GM19025 (cell line): ENCODE data around the gene APBB1IP.
"Not testable (repeated sequence)": the region's sequence is repeated elsewhere in the genome, so short reads cannot be mapped to it uniquely, and the experiment has no call there.

Experiments
- ATAC-seq: cut with Tn5 transposase; IDR thresholded peaks from one replicate; pipeline ENCODE4 v1.9.1; 2021; ENCODE audit warnings: mild to moderate bottlenecking, low read depth, moderate library complexity; ENCODE audit not compliant: unreplicated experiment

Gene APBB1IP

DNA sequence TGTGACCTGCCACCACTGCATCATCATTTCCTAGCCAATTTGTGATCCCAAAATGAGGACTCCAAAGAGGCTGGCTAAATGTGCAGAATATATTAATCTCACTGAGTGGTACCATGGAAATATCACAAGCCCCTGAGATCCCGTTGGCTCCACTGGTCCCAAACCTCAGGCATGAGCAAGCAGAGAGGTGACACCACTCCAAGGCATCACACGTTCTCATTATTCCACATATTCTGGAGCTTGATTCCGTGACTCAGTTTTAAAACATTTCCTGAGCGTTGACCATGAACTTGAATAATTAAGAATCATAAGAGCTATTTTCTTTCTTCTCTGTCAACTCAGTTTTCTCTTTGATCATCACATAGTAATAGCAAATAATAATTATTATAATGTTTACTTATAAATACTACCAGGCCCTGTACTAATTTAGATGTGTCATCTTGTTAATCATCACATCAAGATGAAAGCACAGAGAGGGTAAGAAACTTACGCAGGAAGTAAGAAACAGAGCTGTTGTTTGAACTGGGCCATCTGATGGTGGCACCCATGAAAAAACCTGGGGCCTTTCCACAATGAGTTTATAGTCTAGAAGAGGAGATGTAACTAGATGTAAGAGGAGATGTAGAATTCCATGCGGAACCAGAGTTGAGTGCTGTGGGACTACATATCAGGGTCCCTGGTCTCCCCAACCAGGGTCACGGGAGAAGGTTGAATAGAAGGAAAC lies 3.5 kb downstream of the APBB1IP start:
- no peak for ATAC-seq

GRCh38 chr10:26445411-26446031 lies 7.4 kb downstream of the APBB1IP start:
- no peak for ATAC-seq

DNA sequence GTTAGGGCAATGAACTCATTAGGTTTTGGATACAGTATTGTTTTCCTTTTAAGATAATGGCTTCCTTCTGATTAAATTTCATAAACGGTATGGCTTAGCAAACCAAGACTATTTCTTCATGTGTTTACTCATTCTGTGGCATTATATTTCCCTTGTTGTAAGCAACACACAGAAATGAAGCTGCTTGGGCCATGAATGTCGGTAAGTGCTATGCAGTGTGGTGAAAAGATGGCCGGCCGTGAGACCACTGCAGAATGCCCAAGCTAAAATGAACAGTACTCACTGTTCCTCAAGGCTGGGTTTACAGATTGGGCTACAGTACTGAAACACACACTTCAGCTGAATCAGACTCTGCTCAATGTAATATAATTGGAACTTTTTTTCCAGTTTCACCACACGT lies 8.1 kb downstream of the APBB1IP start:
- ATAC-seq: no peak

GRCh38 chr10:26448292-26448691 lies 10.2 kb downstream of the APBB1IP start:
- ATAC-seq: peak; percentile 17

- peak; percentile 90 for ATAC-seq
Measured at GRCh38 chr10:26448706-26449435, 10.7 kb downstream of the APBB1IP start.

- no peak for ATAC-seq
Measured at GRCh38 chr10:26449726-26450125, 11.6 kb downstream of the APBB1IP start.

DNA sequence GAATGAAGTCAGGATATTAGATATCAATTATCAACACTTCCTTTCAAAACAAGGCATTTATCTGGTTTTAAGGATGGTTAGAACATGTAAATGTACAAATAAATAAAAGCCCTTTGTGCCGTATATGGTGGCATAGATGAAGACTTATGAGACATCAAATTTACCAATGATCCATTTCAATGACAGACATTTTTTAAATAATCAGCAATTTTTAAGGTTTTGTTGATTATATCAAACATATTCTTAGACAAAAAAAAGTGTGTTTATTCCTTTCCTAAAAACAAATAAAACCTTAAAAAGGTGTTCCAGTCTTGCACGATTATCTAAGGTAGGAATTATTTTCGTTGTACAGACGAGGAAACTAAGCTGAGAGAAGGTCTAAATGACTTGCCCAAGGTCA lies 13.8 kb downstream of the APBB1IP start:
- ATAC-seq: no peak

DNA sequence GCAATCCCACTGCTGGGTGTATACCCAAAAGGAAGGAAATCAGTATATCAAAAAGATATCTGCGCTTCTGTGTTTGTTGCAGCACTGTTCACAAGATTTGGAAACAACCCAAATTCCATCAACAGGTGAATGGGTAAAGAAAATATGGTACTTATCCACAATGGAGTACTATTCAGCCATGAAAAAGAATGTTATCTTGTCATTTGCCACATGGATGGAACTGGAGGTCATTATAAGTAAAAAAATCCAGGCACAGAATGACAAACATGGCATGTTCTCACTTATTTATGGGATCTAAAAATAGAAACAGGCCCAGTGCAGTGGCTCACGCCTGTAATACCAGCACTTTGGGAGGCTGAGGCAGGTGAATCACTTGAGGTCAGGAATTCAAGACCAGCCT lies 15.7 kb downstream of the APBB1IP start:
- no peak for ATAC-seq

- ATAC-seq: no peak
Measured at GRCh38 chr10:26454891-26455290, 16.8 kb downstream of the APBB1IP start.

GRCh38 chr10:26455567-26456315 lies 17.6 kb downstream of the APBB1IP start:
- ATAC-seq: no peak

- ATAC-seq: peak; percentile 93
Measured at GRCh38 chr10:26457088-26457487, 18.9 kb downstream of the APBB1IP start.

DNA sequence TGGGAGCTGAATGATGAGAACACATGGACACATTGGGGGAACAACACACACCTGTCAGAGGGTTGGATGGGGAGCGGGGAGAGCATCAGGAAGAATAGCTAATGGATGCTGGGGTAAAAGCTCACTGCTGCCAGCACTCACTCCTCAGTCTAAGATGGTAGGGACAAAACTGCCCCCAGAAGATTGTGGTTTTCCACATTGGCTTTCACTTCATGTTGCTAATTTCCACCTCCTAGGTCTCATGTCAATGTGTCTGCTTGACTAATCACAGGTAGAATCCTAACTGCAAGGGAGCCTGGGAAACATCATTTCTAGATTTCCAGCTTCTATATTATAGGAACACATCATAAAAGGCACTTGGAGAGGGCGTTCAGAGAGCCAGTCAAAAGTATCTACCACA lies 22.6 kb downstream of the APBB1IP start:
- ATAC-seq: no peak

GRCh38 chr10:26463986-26464385 lies 25.8 kb downstream of the APBB1IP start:
- ATAC-seq: no peak

DNA sequence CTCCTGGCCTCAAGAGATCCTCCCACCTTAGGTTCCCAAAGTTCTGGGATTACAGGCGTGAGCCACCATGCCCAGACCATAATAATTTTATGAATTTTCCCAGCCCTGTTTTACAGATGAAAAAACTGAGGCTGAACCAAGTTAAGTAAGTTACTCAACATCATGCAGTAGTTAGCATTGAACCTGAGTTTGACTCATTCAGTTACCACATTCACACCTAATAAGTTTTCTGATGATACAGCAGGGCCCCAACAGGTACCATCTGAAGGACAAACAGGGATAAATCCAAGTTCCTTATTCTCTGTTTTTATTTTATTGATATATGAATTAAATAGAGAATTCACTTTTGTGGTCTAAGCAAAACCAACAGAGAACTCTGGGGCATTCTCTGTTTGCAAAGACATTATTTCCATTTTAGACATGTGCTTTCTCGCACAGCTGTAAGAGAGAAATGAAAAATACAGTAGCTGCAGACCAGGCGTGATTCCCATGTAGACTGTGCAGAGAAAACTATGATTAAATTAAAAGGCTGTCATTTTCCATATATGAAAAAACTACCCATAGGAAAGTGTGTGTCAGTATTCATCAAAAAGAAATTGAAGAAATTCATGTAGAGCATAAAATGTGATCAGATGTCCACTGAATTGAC lies 26.6 kb downstream of the APBB1IP start:
- no peak for ATAC-seq

- not testable (repeated sequence) for ATAC-seq
Measured at GRCh38 chr10:26466531-26466930, 28.4 kb downstream of the APBB1IP start.

GRCh38 chr10:26467639-26468038 lies 29.5 kb downstream of the APBB1IP start:
- ATAC-seq: no peak

- ATAC-seq: no peak
Measured at GRCh38 chr10:26468291-26468690, 30.1 kb downstream of the APBB1IP start.

- peak; percentile 50 for ATAC-seq
Measured at GRCh38 chr10:26468700-26469099, 30.6 kb downstream of the APBB1IP start.

GRCh38 chr10:26472492-26472778 lies 34.3 kb downstream of the APBB1IP start:
- ATAC-seq: no peak

DNA sequence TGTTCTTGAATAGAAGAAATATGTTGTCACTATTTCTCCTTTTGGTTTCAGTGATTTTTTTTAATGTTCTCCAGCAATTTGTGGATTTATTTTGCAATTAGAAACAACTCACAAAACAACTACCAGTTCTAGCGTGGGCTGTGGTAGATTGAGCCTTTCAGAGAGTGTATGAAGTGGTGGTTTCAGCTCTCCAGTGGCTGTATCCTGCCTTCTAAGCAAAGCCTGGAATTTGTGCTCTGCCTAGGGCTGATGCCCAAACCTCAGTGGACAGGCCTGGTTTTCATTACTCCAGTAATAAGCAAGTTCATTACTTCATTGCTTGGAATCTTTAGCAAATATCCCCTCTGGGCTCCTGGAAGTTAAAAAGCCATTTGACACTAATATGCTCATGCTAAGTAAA lies 35.9 kb downstream of the APBB1IP start:
- no peak for ATAC-seq

DNA sequence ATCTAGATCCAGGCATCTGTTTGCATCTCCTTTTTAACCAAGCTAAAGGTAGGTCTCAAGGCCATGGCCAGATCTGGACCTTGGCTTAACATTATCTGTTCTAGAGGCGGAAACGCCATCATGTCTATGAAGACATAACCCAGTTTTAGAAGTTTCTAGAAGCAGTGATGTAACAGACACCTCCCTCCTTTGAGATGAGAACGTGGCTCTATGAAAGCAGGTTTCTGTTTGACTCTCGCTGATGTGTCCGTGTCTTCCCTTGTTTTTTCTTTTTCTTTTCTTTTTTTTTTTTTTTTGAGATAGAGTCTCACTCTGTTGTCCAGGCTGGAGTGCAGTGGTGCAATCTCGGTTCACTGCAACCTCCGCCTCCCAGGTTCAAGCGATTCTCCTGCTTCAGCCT lies 36.7 kb downstream of the APBB1IP start:
- ATAC-seq: not testable (repeated sequence)
